ENCODE data around the gene HSPG2.

Gene HSPG2

DNA sequence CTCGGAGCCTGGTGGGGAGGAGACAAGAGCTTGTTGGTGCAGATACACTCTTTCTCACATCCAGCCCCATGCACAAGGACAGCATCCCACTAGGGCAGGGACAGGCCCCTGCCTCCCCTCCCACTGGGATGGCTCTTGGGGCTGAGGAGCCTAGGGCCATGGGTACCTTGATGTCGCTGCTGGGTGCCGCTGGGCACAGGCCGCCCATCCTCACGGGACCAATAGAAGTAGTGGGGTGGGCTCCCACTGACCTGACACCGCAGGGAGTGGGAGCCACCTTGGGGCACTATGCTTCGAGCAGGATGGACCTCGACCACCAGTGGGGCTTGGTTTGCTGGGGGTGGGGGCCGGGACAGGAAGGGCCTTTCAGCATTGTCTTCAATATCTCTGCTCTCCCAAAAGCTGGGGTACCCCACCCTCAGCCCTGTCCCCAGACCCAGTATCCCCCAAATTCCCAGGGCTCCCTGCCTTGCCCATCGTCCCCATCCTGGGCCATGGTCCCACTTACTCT lies 77.4 kb downstream of the HSPG2 start:
- no peak for DNase-seq

DNA sequence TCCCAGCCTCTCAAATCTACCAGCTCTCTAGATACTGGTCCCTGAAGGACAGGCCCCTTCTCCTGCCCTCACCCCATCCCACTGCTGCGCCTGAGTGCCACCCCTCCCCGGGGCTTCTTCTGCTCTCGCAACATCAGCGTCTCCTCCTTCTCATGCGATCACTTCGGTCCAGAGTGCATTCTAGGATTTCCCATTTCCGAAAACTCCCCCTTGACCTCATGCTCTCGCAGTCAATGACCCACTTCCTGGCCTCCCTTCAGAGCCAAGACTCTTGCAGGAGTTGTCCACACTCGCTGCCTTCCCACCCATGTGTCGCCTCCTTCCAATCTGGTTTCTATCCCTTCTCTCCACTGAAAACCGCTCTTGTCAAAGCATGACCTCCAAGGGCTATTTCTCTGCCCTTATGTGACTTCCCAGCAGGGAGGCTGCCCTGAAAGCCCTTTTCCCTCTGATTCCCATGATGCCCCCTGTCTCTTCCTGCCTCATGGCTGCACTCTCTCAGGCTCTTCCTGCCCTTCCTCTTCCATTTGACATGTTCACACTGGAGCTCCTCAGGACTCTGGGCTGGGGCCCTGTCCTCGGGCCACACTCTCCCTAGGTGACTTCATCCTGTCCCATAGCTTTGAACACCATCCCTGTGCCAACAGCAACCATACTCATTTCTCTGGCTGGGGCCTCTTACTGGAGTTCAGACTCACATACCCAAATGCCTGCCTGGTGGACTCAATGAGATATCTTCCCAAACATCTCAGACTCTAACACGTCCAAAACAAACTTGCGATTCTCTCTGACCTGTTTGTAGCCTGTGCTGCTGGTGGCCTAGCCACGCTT lies 79.1 kb downstream of the HSPG2 start:
- DNase-seq, result no peak

DNA sequence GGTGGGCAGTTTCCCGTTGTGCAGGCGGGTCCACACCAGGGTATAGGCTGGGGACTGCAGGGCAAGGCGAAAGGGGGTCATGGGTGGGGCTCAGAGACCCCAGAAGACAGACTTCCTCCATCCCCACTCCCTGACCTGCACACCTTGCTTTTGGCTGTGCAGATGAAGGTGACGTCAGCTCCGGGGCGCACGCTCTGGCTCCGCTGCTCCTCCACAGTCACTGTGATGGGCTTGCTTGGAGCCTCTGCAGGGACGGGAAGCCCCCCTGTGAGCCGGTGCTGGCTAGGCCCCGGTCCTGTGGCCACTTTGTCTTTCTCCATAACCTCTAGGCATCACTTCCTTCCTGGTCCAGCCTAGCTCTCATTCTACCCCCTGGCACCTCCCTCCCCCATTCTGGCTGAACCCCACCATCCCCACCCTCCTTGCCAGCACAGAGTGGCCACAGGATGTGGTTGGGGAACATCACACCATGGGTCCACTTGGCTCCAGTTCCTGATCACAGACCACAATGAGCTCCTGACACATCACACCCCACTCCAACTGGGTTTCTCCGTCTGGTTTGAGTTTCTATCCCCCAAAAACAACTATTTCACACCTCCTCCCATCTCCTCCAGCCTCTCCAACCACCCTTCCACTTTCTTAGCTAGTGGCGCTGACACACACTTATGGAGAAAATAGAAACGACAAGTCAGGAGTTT lies 79.8 kb downstream of the HSPG2 start:
- DNase-seq, result no peak

DNA sequence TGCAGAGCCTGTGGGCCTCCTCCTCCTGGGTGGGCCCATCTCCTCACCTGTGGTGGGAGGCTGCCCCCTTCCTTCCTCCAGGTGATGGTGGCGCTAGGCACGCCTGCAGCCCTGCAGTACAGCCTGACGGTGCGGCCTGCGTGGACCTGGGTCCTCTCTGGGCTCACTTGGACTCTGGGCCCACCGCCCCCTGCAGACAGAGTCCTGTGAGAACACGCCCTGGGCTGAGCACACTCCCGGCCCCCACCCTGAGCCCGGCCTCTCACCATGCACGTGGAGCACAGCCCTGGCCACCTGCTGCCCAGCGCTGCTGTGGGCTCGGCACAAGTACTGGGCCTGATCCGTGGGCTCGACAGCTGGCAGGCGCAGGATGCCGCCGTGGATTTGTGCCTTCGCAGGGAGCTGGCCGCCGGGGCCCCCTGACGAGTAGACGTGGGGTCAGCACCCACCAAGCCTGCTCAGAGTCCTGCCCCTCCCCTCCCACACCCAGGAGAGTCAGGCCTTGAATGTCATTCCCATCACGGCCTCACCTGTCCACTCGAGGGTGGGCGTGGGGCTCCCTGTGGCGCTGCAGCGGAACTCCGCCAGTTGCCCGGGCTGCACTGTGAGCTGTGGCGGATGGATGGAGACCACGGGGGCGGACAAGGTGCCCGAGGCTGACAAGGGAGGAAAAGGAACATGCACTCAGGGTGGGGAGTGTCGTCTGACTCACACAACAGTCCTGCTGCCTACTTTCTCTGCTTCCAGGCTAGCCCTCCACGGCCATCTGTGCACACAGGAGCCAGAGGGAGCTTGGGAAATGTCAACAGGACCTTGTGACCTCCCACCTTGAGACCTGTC lies 81.6 kb downstream of the HSPG2 start:
- DNase-seq, result no peak

DNA sequence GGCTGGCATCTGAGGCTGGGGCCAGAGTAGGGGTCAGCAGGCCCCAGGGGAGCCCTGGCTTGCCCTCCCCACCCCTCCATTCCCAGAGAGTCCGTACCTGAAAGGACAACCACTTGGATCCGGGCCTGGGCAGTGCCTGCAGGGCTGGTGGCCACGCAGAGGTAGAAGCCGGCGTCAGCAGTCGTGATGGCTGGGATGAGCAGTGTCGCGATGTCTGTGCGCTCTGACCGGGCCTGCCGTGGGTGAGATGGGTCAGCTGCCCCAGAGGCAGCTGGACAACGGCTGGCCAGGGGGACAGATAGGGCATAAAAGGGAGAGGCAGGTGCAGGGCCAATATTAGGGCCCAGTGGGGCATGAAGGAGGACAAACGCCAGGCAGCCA lies 82.4 kb downstream of the HSPG2 start:
- no peak for DNase-seq

DNA sequence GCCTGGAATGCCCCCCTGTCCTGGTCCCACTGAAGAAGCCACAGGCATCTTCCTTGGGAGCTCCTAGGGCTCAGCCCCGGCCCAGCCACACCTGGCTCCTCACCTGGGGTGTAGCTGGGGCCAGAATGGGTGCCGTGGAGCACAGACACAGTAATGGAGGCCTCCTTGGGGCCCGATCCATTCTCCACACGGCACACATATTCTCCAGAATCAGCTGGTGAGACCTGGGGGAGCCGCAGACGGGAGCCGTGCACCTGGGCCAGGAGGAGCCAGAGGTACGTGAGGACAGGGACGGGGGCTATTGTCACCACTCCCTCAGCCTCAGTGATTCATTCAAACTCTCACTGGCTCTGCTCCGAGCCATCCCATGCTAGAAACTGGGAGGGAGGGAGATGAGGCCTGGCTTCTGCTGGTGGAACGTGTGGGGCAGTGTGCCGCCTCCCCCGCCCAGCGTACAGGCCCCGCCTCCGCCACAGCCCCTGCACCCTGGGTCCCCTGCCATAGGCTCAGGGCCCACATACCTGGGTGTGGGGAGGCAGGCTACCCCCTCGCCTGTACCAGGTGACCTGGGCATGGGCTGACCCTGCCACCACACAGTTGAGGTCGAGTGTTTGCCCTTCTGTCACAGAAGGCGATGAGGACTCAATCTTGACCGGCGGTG lies 82.9 kb downstream of the HSPG2 start:
- no peak for DNase-seq

DNA sequence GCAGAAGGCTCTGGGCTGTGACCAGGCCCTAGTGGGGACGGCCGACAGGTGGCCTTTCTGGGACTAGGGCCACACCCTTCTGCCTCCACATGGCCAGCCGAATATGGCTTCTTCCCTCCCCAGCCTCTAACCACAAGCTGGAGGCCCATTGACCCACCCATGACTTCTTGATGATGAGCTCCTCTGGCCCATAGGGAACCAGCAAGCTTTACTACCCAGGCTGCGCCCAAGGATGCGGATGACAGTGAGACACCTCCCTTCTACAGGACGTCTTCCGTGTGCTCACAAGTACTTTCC lies 84.0 kb downstream of the HSPG2 start:
- no peak for DNase-seq

DNA sequence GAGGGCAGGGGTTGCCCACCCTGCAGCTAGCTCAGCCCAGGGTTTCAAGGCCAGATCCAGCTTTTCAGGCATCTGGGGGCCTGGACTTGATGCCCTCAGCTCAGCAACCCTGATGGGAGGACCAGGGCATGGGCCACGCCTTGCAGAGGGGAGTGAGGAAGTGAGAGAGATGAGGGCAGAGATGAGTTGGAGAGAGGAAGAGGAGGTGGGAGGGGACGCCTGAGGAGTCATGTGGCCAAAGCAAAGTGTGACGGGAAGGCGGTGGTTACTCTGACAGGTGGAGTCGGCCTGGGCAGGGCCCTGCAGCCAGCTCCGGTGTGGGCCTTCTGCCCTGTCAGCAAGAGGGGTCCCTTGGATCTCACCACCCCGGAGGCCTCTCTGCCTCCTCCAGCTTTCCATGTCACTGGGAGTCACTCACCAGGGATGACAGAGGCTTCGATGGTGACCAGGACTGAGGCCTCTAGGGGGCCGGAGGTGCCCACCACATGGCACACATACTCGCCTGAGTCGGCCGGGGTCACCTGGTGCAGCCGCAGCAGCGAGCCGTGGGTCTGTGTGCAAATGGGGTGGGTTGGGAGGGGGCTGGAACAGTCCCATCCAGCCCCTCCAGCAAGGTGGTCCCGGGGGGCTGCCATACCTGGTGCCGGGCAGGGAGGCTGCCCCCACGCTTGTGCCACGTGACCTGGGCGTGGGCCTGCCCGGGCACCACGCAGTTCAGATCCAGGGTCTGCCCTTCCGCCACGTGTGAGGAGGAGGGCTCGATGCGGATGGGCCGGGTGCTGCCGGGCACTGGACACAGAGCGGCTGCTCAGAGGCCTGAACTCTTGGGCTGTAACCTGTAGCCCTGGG lies 84.6 kb downstream of the HSPG2 start:
- no peak for DNase-seq

DNA sequence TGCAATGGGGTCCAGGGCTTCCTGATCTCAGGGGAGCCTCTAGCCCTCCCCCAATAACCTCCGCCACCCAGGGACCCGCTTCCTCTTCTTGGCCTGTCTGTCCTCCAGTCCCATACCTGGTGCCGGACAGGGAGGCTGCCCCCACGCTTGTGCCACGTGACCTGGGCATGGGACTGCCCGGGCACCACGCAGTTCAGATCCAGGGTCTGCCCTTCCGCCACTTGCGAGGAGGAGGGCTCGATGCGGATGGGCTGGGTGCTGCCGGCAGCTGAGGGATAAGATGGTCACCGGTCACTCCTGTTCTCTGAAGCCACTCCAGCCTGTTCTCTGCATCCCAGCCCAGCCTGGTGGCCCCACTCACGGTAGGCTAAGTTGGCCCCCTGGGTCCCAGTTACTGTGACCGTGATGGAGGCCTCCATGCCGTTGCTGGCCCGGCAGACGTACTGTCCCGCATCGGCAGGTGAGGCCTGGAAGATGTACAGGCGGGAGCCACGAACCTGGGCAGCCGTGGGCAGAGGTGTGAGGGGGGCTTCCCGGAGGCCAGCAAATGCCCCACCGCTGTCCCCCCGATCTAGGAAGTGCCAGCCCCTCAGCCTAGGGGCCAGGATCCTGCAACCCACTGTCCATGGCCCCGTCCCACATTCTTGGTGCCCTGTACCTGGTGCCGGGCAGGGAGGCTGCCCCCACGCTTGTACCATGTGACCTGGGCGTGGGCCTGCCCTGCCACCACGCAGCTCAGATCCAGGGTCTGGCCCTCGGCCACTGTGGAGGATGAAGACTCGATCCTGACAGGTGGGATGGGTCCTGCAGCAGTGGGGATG lies 85.5 kb downstream of the HSPG2 start:
- DNase-seq, result no peak

DNA sequence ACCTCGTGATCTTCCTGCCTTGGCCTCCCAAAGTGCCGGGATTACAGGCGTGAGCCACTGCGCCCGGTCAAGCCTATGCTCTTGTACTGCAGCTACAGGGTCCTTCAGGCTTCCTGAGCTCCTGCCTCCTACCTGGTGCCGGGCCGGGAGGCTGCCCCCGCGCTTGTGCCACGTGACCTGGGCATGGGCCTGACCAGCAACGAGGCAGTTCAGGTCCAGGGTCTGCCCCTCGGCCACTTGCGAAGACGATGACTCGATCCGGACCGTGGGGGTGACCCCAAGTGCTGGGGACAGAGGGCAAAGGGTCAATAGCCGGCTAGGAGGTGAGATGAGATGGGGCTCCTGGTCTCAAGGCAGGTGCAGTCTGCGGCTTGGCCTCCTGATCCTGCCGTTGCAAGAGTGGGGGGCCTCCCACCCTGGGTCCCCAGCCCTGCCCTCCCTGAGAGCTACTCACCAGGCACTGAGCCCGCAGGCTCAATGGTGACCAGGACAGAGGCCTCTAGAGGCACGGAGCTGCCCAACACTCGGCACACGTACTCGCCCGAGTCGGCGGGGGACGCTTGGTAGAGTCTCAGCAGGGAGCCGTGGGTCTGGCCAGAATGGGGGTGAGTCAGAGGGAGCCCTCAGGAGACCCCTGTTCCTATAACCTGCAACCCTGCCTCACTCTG lies 87.1 kb downstream of the HSPG2 start:
- no peak for DNase-seq

DNA sequence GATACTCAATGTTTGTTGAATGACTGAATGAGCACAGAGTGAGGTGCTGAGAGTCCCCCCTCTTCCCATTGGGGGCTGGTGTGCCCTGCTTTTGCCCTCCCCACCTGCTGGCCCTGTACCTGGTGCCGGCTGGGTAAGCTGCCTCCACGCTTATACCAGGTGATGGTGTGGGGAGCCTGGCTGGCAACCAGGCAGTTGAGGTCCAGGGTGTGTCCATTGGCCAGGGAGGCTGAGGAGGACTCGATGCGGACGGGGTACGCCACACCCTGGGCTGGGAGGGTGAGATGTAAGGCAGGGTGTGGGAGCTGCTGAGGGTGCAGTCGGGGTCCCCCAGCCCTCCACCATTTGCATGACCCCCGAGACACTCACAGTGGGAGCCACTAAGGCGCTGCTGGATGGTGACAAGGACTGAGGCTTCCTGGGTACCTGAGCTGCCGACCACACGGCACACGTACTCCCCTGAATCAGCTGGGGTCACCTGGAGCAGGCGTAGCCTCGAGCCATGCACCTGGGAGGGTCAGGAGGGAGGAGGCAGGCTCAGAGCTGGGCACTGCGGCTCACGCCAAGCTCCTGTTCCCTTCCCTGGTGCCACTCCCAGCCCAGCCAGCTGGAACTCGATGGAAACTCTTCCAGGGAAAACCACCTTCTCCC lies 88.5 kb downstream of the HSPG2 start:
- DNase-seq, result no peak

DNA sequence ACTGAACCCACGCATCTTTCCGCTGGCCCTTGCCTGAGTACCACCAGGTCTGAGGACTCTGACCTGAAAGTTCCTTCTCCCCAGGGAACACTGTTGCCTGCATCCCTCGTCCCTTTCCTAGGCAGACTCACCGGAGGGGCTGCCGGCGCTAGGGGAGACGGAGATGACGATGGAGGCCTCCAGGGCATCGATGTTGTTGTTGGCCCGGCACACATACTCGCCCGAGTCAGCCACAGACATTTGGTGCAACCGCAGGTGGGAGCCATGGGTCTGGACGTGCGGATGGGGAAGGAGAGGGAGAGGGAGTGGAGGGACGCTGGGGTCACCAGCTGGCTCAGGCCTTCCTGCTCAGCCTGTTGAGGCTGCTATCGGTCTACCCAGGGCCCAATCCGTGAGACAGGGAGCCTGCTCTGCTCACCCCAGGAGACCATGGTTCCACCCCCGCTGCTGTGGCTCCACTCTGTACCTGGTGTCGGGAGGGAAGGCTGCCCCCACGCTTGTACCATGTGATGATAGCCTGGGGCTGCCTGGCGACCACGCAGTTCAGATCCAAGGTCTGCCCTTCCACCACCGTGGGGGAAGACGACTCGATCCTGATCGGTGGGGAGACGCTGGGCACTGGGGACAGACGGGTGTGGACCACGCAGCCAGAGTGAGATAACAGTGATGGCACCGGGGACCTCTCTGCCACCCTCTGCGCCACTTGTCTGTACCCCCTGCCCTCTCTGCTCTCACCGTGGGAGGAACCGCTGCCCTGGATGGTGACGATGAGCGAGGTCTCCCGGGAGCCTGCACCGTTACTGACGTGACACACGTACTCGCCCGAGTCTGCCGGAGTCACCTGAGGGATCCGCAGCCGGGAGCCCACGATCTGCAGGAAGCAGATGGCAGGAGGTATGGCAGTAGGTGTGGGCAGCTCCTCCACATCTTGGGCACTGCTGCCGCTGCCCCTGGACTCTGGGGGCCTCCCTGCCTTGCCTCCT lies 89.6 kb downstream of the HSPG2 start:
- no peak for DNase-seq

DNA sequence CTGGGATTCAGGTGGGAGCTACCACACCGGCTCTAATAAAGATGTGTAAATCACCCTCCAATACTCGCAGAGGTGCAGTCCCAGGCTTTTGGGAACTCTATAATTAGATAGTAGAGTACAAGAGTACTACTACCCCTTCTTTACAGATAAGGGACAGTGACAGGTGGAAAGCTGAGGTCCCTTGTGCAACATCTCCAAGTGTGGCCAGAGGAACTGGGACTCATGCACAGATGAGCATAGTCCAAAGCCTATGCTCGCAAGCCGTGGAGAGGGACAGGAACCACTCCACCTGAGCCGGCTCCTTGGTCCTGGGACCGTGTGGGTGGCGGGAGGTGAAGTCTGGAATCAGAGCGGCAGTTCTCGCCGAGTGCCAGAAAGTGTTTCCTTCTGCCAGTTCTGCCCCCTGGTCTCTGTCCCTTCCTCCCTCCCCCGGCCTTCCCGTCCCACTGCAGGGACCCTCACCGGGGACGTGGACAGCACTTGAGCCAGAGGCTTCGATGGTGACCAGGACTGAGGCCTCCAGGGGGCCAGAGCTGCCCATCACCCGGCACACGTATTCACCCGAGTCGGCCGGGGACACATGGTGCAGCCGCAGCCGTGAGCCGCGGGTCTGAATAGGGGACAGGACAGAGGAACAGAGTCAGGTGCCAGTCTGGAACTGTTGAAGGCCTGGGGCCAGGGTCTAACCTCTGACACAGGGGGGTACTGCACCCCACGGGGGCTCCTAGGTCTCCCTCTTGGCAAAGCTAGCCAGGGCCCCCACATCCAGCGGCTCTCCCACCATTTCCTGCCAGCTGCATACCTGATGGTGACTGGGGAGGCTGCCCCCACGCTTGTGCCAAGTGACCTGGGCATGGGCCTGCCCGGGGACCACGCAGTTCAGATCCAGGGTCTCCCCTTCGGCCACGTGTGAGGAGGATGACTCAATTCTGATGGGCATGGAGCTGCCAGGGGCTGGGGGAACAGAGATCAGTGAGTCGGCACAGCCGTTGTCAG lies 91.2 kb downstream of the HSPG2 start:
- no peak for DNase-seq

DNA sequence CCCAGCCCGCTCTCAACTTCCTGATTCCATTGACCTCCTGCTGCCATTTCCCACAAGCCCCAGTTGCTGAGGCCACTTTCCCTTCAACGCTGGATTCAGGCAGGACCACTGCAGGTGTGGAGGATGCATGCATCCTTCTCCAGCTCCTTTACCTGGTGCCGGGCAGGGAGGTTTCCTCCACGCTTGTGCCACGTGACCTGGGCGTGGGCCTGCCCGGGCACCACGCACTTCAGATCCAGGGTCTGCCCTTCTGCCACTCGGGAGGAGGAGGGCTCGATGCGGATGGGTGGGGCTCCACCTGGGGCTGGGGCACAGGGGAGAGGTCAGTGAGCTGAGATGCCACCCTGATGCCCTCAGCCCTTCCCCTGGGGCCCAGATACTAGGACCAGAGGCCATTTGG lies 93.1 kb downstream of the HSPG2 start:
- no peak for DNase-seq

DNA sequence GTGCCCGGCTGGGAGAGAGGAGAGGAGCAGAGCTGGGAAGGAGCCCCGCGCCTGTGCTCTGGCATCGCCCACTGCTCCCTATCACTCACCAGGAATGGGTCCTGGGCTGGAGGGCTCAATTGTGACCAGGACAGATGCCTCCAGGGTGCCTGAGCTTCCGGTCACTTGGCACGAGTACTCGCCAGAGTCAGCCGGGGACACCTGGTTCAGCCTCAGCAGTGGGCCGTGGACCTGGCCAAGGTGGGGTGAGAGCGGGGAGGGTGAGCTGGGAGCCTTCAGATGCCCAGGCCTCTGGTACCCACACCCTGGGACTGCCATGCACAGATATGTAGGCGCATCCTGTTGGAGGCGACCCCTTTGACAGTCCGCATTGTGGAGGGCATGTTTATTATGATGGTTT lies 93.9 kb downstream of the HSPG2 start:
- no peak for DNase-seq

DNA sequence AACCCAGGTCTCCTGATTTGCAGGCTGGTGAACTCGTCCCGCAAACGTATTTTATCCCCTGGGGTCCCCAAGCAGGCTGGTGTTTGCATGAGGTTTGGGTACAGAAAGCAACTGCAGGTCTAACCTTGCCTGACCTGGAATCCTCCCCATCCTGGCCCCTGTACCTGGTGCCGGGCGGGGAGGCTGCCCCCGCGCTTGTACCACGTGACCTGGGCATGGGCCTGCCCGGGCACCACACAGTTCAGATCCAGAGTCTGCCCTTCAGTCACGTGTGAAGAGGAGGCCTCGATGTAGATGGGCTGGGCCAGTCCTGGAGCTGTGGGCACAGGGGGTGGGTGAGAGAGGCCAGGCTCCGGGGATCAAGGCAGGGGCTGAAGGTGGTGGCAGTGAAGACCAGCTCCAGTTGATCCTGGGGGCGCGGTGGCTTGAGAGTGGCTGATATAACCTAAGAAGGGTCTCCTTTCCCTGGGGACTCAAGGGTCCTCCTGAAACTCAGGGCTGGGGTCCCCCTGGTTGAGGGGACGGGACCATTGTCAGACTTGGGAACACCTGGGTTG lies 94.4 kb downstream of the HSPG2 start:
- DNase-seq, result no peak

DNA sequence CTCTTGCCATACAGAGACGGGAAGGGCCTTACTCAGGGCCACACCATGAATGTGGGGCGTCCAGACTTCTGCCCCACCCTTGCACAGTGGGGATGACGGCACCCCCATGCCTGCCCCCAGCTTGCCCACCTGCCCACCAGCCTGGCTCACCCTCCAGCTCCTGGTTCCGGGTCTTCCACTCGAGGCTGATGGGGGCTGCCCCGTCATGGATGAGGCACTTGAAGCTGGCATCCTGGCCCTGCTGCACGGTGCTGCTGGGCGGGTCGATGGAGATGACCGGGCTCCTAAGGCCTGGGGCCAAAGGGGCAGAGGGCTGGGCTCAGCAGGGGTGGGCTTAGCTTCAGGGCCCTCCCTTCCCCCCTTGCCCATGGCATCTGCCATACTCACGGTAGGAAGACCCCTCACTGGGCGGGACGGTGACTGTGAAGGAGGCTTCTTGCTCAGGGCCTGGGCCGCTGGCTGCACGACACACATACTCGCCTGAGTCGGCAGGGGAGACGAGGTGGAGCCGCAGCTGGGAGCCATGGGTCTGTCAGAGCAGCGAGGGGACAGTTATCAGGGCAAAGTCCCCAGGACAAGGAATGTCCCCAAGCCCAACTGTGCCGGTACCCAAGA lies 95.2 kb downstream of the HSPG2 start:
- no peak for DNase-seq

Measured in CD4-positive, alpha-beta T cell treated with Interleukin-17A for 4 hours (primary cell).